Endometrial microvascular endothelial cells (primary cell): ENCODE data around the gene DEFB129. TPM values are rescaled to one million over a fixed set of nuclear protein-coding genes. Genes with fewer than 3 reads are reported as not detected.

Experiments used
- in situ Hi-C: cut with HindIII; loops from 2 replicates; pipeline ENCODE4 v1.10.0; 2017; ENCODE audit warnings: low sequenced_read_pairs, low pct_unique_long_range_greater_than_20kb; ENCODE audit errors: inconsistent ontology term
- total RNA-seq: library from RNA; depleted of rRNA; stranded (reverse); fragments of >200 nt; gene quantifications from one replicate; pipeline ENCODE4 v1.2.3, GENCODE V29; 2015; ENCODE audit errors: inconsistent ontology term

Gene DEFB129
- total RNA-seq, 1 donor from 2014 or later: not detected

DNA sequence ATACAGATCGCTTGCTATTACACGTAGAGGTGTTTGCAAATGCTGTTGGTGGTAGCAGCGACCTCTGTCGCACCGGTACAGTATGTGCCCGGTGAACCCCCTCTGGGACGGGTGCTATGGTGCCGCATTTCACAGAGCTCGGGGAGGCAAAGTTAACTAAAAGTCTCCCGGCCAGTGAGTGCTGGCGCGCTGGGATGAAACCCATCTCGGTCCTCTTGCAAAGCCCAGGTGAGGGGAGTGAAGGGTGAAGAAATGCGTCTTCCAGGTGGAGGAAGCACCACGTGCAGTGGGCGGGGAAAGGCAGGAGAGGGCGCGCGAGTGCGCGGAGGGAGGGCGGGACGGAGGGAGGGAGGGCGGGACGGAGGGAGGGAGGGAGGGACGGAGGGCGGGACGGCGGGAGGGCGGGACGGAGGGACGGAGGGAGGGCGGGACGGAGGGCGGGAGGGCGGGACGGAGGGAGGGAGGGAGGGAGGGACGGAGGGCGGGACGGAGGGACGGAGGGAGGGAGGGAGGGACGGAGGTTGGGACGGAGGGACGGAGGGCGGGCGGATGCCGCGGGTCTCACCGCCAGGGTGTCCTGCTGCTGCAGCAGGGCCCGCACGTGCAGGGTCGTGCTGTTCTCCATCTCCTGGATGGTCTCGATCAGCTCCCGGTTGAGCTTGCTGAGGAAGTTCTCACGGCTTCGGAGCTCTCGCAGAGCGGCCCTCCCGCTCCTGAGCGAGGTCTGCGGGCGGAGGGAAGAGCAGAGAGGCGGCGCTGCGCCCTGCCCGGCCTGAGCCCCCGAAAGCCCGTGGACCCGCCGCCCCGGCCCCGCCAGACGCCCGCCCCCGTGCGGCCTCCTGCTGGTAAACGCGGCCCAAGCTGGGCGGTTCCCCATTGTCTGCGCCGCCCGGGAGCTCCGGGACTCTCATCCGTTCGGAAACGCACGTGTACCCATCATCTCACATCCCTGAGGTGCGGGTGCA is 51.8 kb downstream of the DEFB129 start:
- in situ Hi-C loops: no loop called here

Other genes with a start within 250 kb of the DEFB129 start
- not detected for gene DEFB125, start 139.6 kb upstream of the DEFB129 start, total RNA-seq
- not detected for gene DEFB126, start 84.7 kb upstream of the DEFB129 start, total RNA-seq
- not detected for gene DEFB127, start 69.8 kb upstream of the DEFB129 start, total RNA-seq
- not detected for gene DEFB128, start 37.5 kb upstream of the DEFB129 start, total RNA-seq
- not detected for gene DEFB132, start 30.5 kb downstream of the DEFB129 start, total RNA-seq
- 3.8 TPM for gene C20orf96, start 63.5 kb downstream of the DEFB129 start, total RNA-seq
- 13.2 TPM for gene ZCCHC3, start 70.3 kb downstream of the DEFB129 start, total RNA-seq
- gene SOX12, start 98.3 kb downstream of the DEFB129 start, total RNA-seq: 10.6 TPM
- 47.8 TPM for gene NRSN2, start 119.9 kb downstream of the DEFB129 start, total RNA-seq
- 51.4 TPM for gene TRIB3, start 153.5 kb downstream of the DEFB129 start, total RNA-seq
- 104 TPM for gene RBCK1, start 181.0 kb downstream of the DEFB129 start, total RNA-seq
- gene TBC1D20, start 235.3 kb downstream of the DEFB129 start, total RNA-seq: 34.8 TPM